ENCODE results near the gene CFAP54. TPM values are rescaled to one million over a fixed set of nuclear protein-coding genes. Genes with fewer than 3 reads are reported as not detected.

CFAP54 gene
- total and polyA plus RNA-seq, 2 of the 4 experiments (the other 2 are of a cell fraction), result 0.18 to 0.41 TPM

- TF ChIP-seq SMC3 (IDR thresholded peaks at IDR 0.05; ENCODE audit: low read depth, low read length) (no peak), MXI1 (IDR thresholded peaks at IDR 0.05; ENCODE audit: borderline replicate concordance, low read depth, low read length) (no peak), CHD1 (IDR thresholded peaks at IDR 0.05; ENCODE audit: low read depth, low read length) (no peak), CTCF (conservative IDR thresholded peaks at IDR 0.05; ENCODE audit: low read depth, low read length) (no peak), FOS (IDR thresholded peaks at IDR 0.05; ENCODE audit: low read depth, low read length) (no peak), RAD21 (IDR thresholded peaks at IDR 0.05; ENCODE audit: low read length) (no peak), CEBPB (IDR thresholded peaks at IDR 0.05; ENCODE audit: low read depth, low read length) (no peak), BHLHE40 (IDR thresholded peaks at IDR 0.05; ENCODE audit: low read depth, low read length) (no peak), USF2 (IDR thresholded peaks at IDR 0.05; ENCODE audit: low read depth, low read length) (no peak), RCOR1 (IDR thresholded peaks at IDR 0.05; ENCODE audit: insufficient replicate concordance, low read length) (no peak)
- Histone ChIP-seq H4K91ac (ENCODE audit: insufficient read depth, low read depth, low read length) (no peak overlapping the region; the same call in 1 of the 2 replicates), H3K9ac (ENCODE audit: low read depth, low read length) (no peak overlapping the region), H3K14ac (replicated peaks; ENCODE audit: low read depth, low read length) (no peak overlapping the region), H3K27me3 (ENCODE audit: control insufficient read depth, insufficient read depth, low read length) (no peaks in the 10 kb centered on the region), H3K4ac (ENCODE audit: low read depth, low read length) (no peak overlapping the region), H3K79me1 (ENCODE audit: low read depth in 1 of 2, low read length in 2 of 2) (no peaks in the 10 kb centered on the region), H2BK120ac (ENCODE audit: low read depth, low read length) (no peak overlapping the region), H2AFZ (replicated peaks; ENCODE audit: low read length, poor library complexity) (no peak overlapping the region), H2BK15ac (ENCODE audit: low read depth, low read length) (no peak overlapping the region; the same call in 2 of the 3 replicates), H3K4me2 (ENCODE audit: low read depth, low read length) (no peak overlapping the region), H3K56ac (ENCODE audit: extremely low read depth, insufficient read depth, low read length) (no peak overlapping the region), H3K9me3 (ENCODE audit: control insufficient read depth, insufficient read depth, low read length) (no peaks in the 10 kb centered on the region), H3K36me3 (ENCODE audit: control insufficient read depth, insufficient read depth, low read length) (no peaks in the 10 kb centered on the region), H2BK20ac (ENCODE audit: low read depth, low read length) (no peak overlapping the region), H3K4me1 (ENCODE audit: control insufficient read depth, insufficient read depth, low read length) (no peaks in the 10 kb centered on the region; the same call in 1 of the 2 replicates), H3K23ac (ENCODE audit: low read depth, low read length) (no peak overlapping the region), H3K4me3 (ENCODE audit: insufficient read depth, low read depth, low read length) (no peak overlapping the region), H2AK5ac (ENCODE audit: low read depth, low read length) (no peak overlapping the region), H2AK9ac (replicated peaks; ENCODE audit: low read depth, low read length, poor library complexity) (no peak overlapping the region), H4K20me1 (ENCODE audit: insufficient read depth, low read length) (no peaks in the 10 kb centered on the region), H3K9me1 (ENCODE audit: insufficient read depth, low read length) (no peaks in the 10 kb centered on the region), H2BK5ac (ENCODE audit: low read depth, low read length, poor library complexity, severe bottlenecking) (no peak overlapping the region), H3K27ac (ENCODE audit: insufficient read depth, low read length) (no peak overlapping the region), H4K8ac (ENCODE audit: low read depth in 2 of 2, low read length in 2 of 2) (no peak overlapping the region), H4K5ac (ENCODE audit: low read depth, low read length) (no peak overlapping the region), H3K18ac (ENCODE audit: low read depth, low read length) (no peak overlapping the region)
- DNase-seq (no peak), ATAC-seq (ENCODE audit: low read depth) (no peak)
- dilution Hi-C loops (cut with HindIII; ENCODE audit: low sequenced_read_pairs, unreplicated experiment), result no loop called here
- ChIA-PET CTCF (no interaction called here), POLR2A (ENCODE audit: unreplicated experiment) (no interaction called here)
- intact Hi-C loops (cut with micrococcal nuclease), result no loop called here
- no TSS peak for BruUV-seq (replicated peaks)
- WGBS, 2 experiments (ENCODE audit: extremely low coverage in 2 of 2, insufficient read length in 1 of 2), result 100% methylated on average over 1 of the region's 3 CpGs; no CpG with 5 or more reads in 1 of the 2 experiments
- in situ Hi-C loops (cut with MboI; ENCODE audit: low sequenced_read_pairs), result no loop called here
These were observed 23.5 kb upstream of the CFAP54 start for GRCh38 chr12:96465896-96466295.

Measured in IMR-90 (cell line).